ENCODE data around the gene ZNF358. TPM values are rescaled to one million over a fixed set of nuclear protein-coding genes. Genes with fewer than 3 reads are reported as not detected.

The ZNF358 gene
- total RNA-seq, 1 donor from 2014 or later, result 16.9 TPM

DNA sequence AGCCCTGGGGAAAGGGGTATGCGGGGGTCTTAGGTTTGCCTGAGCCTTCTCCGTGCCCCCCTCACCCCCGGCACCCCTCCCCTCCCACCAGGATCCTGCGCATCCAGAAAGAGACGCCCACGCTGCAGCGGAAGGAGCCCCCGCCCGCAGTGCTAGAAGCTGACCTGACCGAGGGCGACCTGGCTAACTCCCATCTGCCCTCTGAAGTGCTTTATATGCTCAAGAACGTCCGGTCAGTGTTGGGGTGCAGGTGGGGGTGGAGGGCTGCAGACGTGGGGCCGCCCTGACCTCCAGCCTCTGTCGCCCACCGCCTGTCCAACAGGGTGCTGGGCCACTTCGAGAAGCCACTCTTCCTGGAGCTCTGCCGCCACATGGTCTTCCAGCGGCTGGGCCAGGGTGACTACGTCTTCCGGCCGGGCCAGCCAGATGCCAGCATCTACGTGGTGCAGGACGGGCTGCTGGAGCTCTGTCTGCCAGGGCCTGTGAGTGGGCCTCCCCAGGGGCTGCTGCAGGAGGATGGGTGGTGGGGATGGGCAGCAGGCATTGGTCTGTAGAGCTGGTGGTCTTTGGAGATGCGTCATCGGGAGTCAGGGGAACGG, 24.0 kb downstream of the ZNF358 start:
- H3K9me3 ChIP-seq (ENCODE audit: low read depth), result no peaks in the 10 kb centered on the region
- no peaks in the 10 kb centered on the region for H3K4me1 ChIP-seq
- no peak overlapping the region for H3K4me3 ChIP-seq
- no peak overlapping the region for H3K4me3 Mint-ChIP-seq
- H3F3A ChIP-seq (ENCODE audit: low read depth), result peaks cover 5% of the 10 kb centered on the region
- peaks cover 3% of the 10 kb centered on the region for H3K4me1 Mint-ChIP-seq
- H3K36me3 Mint-ChIP-seq, result peaks cover 17% of the 10 kb centered on the region
- no peaks in the 10 kb centered on the region for H3K27me3 ChIP-seq
- no peak overlapping the region for H3K27ac Mint-ChIP-seq
- no peaks in the 10 kb centered on the region for H4K20me1 ChIP-seq (ENCODE audit: low read depth)
- no peaks in the 10 kb centered on the region for H3K36me3 ChIP-seq
- DNase-seq (ENCODE audit: low spot score), result no peak
- H3K4me2 ChIP-seq, result no peak overlapping the region
- TF ChIP-seq, protein P1, sequence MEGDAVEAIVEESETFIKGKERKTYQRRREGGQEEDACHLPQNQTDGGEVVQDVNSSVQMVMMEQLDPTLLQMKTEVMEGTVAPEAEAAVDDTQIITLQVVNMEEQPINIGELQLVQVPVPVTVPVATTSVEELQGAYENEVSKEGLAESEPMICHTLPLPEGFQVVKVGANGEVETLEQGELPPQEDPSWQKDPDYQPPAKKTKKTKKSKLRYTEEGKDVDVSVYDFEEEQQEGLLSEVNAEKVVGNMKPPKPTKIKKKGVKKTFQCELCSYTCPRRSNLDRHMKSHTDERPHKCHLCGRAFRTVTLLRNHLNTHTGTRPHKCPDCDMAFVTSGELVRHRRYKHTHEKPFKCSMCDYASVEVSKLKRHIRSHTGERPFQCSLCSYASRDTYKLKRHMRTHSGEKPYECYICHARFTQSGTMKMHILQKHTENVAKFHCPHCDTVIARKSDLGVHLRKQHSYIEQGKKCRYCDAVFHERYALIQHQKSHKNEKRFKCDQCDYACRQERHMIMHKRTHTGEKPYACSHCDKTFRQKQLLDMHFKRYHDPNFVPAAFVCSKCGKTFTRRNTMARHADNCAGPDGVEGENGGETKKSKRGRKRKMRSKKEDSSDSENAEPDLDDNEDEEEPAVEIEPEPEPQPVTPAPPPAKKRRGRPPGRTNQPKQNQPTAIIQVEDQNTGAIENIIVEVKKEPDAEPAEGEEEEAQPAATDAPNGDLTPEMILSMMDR (IDR thresholded peaks at IDR 0.05), result no peak
- no peak for TF ChIP-seq EZH2phosphoT487 (IDR thresholded peaks at IDR 0.05)
- no peak for TF ChIP-seq EZH2 (IDR thresholded peaks at IDR 0.05)
- peaks cover 6% of the 10 kb centered on the region for H3K27me3 Mint-ChIP-seq (ENCODE audit: insufficient read depth, low read depth)
- no peak overlapping the region for H3K27ac ChIP-seq
- no peaks in the 10 kb centered on the region for H3K79me2 ChIP-seq (ENCODE audit: low read depth)
- H3K9me3 Mint-ChIP-seq, result no peaks in the 10 kb centered on the region
- H3K9ac ChIP-seq, result no peak overlapping the region
- H2AFZ ChIP-seq (replicated peaks), result no peak overlapping the region

DNA sequence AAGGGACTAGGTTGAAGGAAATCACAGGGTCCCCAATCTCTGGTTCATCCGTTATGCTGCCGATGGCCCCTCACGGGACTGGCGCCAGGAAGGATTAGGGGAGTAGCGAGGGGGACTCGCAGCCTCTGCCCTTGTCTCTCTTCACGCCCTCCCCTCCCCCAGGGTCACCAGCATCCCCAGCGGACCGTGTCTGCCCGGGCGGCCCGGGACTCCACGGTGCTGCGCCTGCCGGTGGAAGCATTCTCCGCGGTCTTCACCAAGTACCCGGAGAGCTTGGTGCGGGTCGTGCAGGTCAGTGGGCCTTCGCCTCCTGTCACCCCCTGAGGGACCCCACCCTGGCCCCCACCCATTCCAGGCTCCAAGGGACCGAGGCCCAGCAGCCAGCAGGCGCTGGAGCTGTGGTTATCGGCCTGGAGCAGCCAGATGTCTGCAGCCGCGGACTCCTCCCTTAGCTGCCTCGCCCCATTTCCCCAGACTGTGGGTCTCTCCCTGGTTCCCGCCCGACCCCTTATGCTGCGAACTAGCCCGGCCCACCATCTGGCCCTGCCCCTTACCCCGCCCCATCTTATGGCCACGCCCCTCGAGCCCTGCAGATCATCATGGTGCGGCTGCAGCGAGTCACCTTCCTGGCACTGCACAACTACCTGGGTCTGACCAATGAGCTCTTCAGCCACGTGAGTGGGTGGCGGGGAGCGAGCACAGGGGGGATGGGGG, 25.0 kb downstream of the ZNF358 start:
- no peak overlapping the region for H3K27ac Mint-ChIP-seq
- peak; percentile 42 for DNase-seq (ENCODE audit: low spot score)
- peaks cover 6% of the 10 kb centered on the region for H3K27me3 Mint-ChIP-seq (ENCODE audit: insufficient read depth, low read depth)
- Histone ChIP-seq H3K4me1 (no peaks in the 10 kb centered on the region), H3K9ac (no peak overlapping the region), H2AFZ (replicated peaks) (no peak overlapping the region), H3F3A (ENCODE audit: low read depth) (no peaks in the 10 kb centered on the region), H4K20me1 (ENCODE audit: low read depth) (no peaks in the 10 kb centered on the region), H3K4me3 (no peak overlapping the region), H3K27ac (no peak overlapping the region), H3K4me2 (no peak overlapping the region), H3K79me2 (ENCODE audit: low read depth) (no peaks in the 10 kb centered on the region), H3K36me3 (no peaks in the 10 kb centered on the region), H3K27me3 (no peaks in the 10 kb centered on the region), H3K9me3 (ENCODE audit: low read depth) (no peaks in the 10 kb centered on the region)
- TF ChIP-seq, protein P1 (IDR thresholded peaks at IDR 0.05), result no peak
- no peak for TF ChIP-seq EZH2phosphoT487 (IDR thresholded peaks at IDR 0.05)
- TF ChIP-seq EZH2 (IDR thresholded peaks at IDR 0.05), result no peak
- H3K4me1 Mint-ChIP-seq, result peaks cover 3% of the 10 kb centered on the region
- no peak overlapping the region for H3K4me3 Mint-ChIP-seq
- peaks cover 18% of the 10 kb centered on the region for H3K36me3 Mint-ChIP-seq
- no peaks in the 10 kb centered on the region for H3K9me3 Mint-ChIP-seq

DNA sequence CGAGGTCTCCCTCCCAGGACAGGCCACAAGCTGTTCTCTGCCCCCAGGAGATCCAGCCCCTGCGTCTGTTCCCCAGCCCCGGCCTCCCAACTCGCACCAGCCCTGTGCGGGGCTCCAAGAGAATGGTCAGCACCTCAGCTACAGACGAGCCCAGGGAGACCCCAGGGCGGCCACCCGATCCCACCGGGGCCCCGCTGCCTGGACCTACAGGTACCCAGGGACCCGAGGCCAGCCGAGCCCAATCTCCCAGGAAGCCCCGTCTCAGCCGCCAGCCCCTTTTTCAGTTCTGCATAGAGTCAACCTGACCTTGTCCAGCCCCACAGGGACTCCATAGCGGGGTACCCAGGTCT, 25.5 kb downstream of the ZNF358 start:
- no peaks in the 10 kb centered on the region for H3K36me3 ChIP-seq
- TF ChIP-seq, protein P1 (IDR thresholded peaks at IDR 0.05), result no peak
- TF ChIP-seq EZH2phosphoT487 (IDR thresholded peaks at IDR 0.05) (no peak), EZH2 (IDR thresholded peaks at IDR 0.05) (no peak)
- H3K4me1 ChIP-seq, result no peaks in the 10 kb centered on the region
- H3K27ac ChIP-seq, result no peak overlapping the region
- H3K4me3 Mint-ChIP-seq, result no peak overlapping the region
- no peak overlapping the region for H3K4me3 ChIP-seq
- H3K27me3 ChIP-seq, result no peaks in the 10 kb centered on the region
- no peak for DNase-seq (ENCODE audit: low spot score)
- H3K79me2 ChIP-seq (ENCODE audit: low read depth), result no peaks in the 10 kb centered on the region
- no peaks in the 10 kb centered on the region for H3K9me3 ChIP-seq (ENCODE audit: low read depth)
- H3K9me3 Mint-ChIP-seq, result no peaks in the 10 kb centered on the region
- no peaks in the 10 kb centered on the region for H4K20me1 ChIP-seq (ENCODE audit: low read depth)
- H3K36me3 Mint-ChIP-seq, result peaks cover 19% of the 10 kb centered on the region
- H3K9ac ChIP-seq, result no peak overlapping the region
- H3K27ac Mint-ChIP-seq, result no peak overlapping the region
- H3F3A ChIP-seq (ENCODE audit: low read depth), result no peaks in the 10 kb centered on the region
- H3K4me2 ChIP-seq, result no peak overlapping the region
- H2AFZ ChIP-seq (replicated peaks), result no peak overlapping the region
- no peaks in the 10 kb centered on the region for H3K4me1 Mint-ChIP-seq
- peaks cover 6% of the 10 kb centered on the region for H3K27me3 Mint-ChIP-seq (ENCODE audit: insufficient read depth, low read depth)

Data from neural progenitor cell (in vitro differentiated cells).